ENCODE results near the gene GAREM2. TPM values are rescaled to one million over a fixed set of nuclear protein-coding genes. Genes with fewer than 3 reads are reported as not detected.

GAREM2 gene
- total RNA-seq, 1 donor from 2014 or later, result 1.4 TPM

DNA sequence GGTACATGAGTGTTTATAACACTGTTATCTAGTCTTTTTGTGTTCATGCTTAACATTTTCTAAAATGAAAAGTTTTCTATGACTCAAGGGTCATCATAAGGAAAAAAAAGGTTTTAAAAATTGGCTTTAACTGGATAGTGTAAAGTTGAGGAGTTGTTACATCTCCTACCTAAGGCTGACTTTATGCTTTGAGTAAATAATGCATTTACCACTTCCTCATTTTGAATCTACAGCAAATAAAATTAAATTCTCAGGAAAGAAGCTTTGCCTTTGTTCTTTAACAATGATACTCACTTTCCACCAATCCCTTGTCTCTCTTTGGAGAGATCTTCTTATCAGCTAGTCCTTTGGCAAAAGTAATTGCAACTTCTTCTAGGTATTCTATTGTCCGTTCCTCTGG lies 41.9 kb downstream of the GAREM2 start:
- intact Hi-C loops (cut with DNase I), result no loop called here
- ATAC-seq (no peak), DNase-seq (ENCODE audit: missing footprints) (no peak)

DNA sequence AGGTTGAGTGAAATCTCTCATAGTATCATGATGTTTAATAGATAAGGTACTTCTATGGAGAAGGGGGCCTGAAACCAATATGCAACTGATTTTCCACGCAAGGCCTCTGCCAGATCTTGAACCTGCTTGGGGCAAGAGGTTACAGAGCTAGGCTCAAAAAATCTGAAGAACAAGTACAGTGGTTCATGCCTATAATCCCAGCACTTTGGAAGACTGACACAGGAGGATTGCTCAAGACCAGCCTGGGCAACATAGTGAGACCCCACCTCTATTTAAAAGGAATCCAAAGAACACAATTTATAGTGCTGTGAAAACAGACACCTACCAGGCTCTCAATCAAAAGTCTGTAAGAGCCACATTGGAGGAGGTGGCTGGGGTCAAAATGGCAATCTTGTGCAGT lies 42.9 kb downstream of the GAREM2 start:
- intact Hi-C loops (cut with DNase I), result no loop called here
- ATAC-seq (no peak), DNase-seq (ENCODE audit: missing footprints) (no peak)

DNA sequence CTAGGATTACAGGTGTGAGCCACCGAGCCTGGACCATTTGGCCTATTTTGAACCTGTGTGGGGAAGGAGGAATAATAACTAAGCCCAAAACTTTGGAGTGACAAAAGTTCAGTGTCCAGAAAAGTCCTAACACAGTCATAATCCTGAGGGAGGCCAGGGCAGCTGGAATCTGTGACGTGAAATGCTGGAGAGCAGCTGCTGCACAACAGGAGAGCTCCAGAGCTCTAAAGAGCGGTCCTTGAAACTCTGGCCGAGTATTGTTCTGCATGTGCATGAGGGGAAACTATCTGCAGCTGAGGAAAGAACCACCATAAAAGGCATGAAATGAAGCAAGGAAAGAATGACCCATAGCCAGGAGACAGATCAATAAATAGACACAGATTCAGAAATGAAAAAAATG lies 43.7 kb downstream of the GAREM2 start:
- ATAC-seq (no peak), DNase-seq (ENCODE audit: missing footprints) (no peak)
- intact Hi-C loops (cut with DNase I), result no loop called here

DNA sequence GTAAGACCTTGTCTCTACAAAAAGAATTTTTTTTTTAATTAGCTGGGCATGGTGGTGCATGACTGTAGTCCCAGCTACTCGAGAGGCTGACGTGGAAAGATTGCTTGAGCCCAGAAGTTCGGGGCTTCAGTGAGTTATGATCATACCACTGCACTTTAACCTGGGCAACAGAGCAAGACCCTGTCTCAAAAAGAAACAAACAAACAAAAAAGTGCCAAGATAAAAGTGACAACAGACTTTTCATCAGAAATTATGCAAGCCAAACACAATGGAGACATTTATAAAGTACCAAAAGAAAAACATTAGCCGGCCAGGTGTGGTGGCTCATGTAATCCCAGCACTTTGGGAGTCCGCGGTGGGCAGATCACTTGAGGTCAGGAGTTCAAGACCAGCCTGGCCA lies 44.8 kb downstream of the GAREM2 start:
- intact Hi-C loops (cut with DNase I), result no loop called here
- no peak for ATAC-seq

DNA sequence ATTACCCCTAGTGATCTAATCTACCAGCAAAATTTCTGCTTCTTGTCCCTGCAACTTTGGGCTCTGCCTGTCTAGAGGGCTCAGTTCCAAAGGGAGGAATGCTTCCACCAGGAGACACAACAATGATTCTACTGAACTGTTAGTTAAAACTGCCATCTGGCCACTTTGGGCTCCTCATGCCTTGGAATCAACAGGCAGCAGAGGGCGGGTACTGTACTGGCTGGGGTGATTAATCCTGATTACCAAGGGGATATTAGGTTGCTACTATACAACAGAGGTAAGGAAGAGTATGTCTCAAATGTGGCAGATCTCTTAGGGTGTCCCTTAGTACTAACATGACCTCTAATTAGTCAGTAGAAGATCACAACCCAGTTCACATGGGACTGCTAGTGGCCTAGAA lies 50.1 kb downstream of the GAREM2 start:
- intact Hi-C loops (cut with DNase I), result no loop called here
- DNase-seq (ENCODE audit: missing footprints) (no peak), ATAC-seq (no peak)

More for the DNA sequence above, 44.8 kb downstream of the GAREM2 start:
- no peak for DNase-seq (ENCODE audit: missing footprints)

DNA sequence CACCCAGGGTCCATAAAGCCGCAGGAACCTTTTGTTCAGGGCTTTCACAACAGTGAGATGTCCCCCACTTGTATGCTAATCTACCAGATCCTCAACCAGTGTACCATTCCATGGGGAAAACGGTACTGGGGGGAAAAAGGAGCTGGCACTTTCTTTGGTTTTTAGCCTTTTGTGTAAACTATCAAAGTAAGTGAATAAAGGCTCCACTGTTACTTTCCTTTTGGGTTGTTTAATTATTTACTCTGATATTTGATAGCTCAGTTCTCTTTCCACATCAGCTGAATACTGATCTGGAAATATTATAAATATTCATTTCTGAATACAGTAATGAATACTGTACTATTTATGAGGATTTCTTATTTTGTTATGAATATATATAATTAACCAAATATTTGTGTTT lies 51.2 kb downstream of the GAREM2 start:
- intact Hi-C loops (cut with DNase I), result no loop called here
- ATAC-seq, result no peak
- no peak for DNase-seq (ENCODE audit: missing footprints)

DNA sequence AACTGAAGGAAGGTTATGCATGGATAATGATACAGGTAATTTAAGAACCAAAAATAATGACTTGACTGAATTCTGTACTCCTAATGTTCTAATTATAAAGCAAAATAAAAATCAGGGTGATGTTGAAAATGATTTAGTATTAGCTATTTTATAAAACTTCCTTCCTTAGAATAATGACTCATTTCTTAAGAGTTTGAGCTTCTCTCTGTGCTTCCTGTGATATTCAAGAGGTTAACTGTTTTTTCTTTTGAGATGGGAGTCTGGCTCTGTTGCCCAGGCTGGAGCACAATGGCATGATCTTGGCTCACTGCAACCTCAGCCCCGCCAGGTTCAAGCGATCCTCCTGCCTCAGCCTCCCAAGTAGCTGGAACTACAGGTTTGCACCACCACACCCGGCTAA lies 56.7 kb downstream of the GAREM2 start:
- ATAC-seq, result no peak
- intact Hi-C loops (cut with DNase I), result no loop called here

DNA sequence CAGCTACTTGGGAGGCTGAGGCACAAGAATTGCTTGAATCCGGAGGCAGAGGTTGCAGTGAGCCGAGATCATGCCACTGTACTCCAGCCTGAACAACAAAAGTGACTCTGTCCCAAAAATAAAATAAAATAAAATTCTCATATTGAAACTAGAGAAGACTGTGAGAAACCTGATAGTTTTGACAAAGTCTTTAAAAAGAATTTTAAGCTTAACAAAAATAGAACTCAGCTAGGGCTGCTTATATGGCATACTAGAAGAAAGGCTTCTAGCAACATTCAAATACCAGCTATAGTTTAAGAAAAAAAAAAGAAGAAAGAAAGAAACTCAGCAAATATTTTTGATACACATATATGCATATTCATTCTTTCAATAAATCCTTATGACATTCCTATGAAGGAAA lies 57.9 kb downstream of the GAREM2 start:
- no peak for ATAC-seq
- no peak for DNase-seq (ENCODE audit: missing footprints)
- intact Hi-C loops (cut with DNase I), result no loop called here

More for the DNA sequence above, 56.7 kb downstream of the GAREM2 start:
- DNase-seq (ENCODE audit: missing footprints), result no peak

DNA sequence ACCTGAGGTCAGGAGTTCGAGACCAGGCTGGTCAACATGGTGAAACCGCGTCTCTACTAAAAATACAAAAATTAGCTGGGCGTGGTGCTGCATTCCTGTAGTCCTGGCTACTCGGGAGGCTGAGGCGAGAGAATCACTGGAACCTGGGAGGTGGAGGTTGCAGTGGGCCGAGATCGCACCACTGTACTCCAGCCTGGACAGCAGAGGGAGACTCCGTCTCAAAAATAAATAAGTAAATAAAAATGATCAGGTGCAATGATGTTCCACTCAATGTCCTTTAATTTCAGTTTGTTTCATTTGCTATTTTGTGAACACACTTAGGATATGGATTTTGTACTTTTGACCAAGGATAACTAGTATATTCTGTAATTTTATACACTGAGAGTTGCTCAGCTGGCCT lies 62.2 kb downstream of the GAREM2 start:
- ATAC-seq (no peak), DNase-seq (ENCODE audit: missing footprints) (no peak)
- intact Hi-C loops (cut with DNase I), result loop anchor here (2.0 kb wide), 1 partner anchor 42 kb away; no protein-coding TSS in a partner anchor

DNA sequence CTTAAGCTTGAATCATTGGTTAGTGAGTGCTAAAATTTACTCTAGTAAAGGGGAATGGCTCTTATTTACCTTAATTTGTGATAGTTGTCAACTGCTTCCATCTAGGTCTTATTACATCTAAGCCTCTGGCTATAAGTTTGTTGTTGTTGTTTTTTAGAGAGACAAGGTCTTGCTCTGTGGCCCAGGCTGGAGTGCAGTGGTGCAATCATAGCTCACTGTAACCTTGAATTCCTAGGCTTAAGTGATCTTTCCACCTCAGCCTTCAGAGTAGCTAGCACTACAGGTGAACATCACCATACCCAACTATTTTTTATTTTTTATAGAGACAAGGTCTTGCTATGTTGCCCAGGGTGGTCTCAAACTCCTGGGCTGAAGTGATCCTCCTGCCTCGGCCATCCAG lies 65.0 kb downstream of the GAREM2 start:
- ATAC-seq, result no peak
- intact Hi-C loops (cut with DNase I), result no loop called here
- DNase-seq (ENCODE audit: missing footprints), result no peak

DNA sequence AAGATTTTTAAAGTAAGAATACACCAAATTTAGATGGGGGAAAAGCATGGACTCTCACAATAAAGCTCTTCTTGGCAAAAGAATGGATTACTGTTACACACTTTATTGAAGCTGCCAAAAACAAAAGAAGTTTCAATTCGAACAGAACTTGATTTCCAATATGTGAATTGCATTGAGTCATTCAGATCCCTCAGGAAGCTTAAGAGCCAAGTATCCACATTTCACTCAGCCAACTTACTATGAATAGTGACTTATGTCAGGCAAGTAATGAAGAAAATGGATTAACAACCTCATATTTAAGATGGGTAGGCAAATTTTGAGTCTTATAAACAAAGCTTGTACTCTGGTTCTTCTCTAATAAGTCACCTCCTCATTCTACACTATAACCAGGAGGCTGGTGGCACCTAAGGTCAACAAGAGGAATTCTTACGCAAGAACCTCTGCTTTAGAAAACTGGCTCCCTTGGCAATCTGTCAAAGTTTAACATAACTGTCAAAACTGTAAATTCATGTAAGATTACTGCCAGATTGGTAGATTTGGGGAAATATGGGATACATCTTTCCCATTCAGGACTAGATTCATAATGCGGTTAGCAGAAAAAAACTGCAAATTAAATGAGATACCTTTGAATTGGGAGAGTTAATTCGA lies 65.5 kb downstream of the GAREM2 start:
- DNase-seq (ENCODE audit: missing footprints) (no peak), ATAC-seq (no peak)
- intact Hi-C loops (cut with DNase I), result no loop called here

Other genes with a start within 250 kb of the GAREM2 start
- gene KIF3C, start 190.6 kb upstream of the GAREM2 start, total RNA-seq, result 3.1 TPM
- gene RAB10, start 139.0 kb upstream of the GAREM2 start, total RNA-seq, result 96.7 TPM
- 764 TPM for gene HADHA, start 71.5 kb downstream of the GAREM2 start, total RNA-seq
- 1,782 TPM for gene HADHB, start 71.9 kb downstream of the GAREM2 start, total RNA-seq
- 14.3 TPM for gene SELENOI, start 173.1 kb downstream of the GAREM2 start, total RNA-seq
- 0.16 TPM for gene ADGRF3, start 173.7 kb downstream of the GAREM2 start, total RNA-seq
- gene DRC1, start 228.8 kb downstream of the GAREM2 start, total RNA-seq, result 0.30 TPM

Data from Right ventricle myocardium inferior (tissue), 1 donor.